Neural cell (in vitro differentiated cells): ENCODE measurements around the gene PROC. TPM values are rescaled to one million over a fixed set of nuclear protein-coding genes. Genes with fewer than 3 reads are reported as not detected.

Source experiments
- H2AFZ ChIP-seq: fragments of 200-600, 300-800 bp; sonication (generic), shearing (Covaris generic); 2 replicates; pipeline ENCODE4 v1.6.0; 2014; ENCODE audit warnings: low read depth, mild to moderate bottlenecking, antibody characterized with exemption, low read length, moderate library complexity
- H3F3A ChIP-seq: fragments of 200-600 bp; shearing (Covaris generic); 2 replicates; pipeline ENCODE4 v1.6.1; 2016; ENCODE audit warnings: mild to moderate bottlenecking, moderate library complexity, mixed read lengths, antibody characterized with exemption, low read length; ENCODE audit not compliant: insufficient read depth, poor library complexity, severe bottlenecking
- H3K27ac ChIP-seq: fragments of 200-600, 300-800 bp; sonication (generic), shearing (Covaris generic); 2 replicates; pipeline ENCODE4 v1.5.1; 2014; ENCODE audit warnings: mild to moderate bottlenecking, low read length, moderate library complexity
- H3K27me3 ChIP-seq: fragments of 300-800, 200-600 bp; sonication (generic), shearing (Covaris generic); 2 replicates; pipeline ENCODE4 v1.6.0; 2014; ENCODE audit warnings: mild to moderate bottlenecking, low read depth, low read length, moderate library complexity; ENCODE audit not compliant: insufficient read depth
- H3K36me3 ChIP-seq: fragments of 300-800, 200-600 bp; sonication (generic), shearing (Covaris generic); 2 replicates; pipeline ENCODE4 v1.5.1; 2014; ENCODE audit warnings: mild to moderate bottlenecking, antibody characterized with exemption, low read length, moderate library complexity; ENCODE audit not compliant: insufficient read depth
- H3K4me2 ChIP-seq: fragments of 300-800, 200-600 bp; sonication (generic), shearing (Covaris generic); 2 replicates; pipeline ENCODE4 v1.6.0; 2014; ENCODE audit warnings: mild to moderate bottlenecking, low read length
- H3K4me3 ChIP-seq: fragments of 300-800, 200-600 bp; sonication (generic), shearing (Covaris generic); 2 replicates; pipeline ENCODE4 v1.5.1; 2014; ENCODE audit warnings: mild to moderate bottlenecking, low read length, moderate library complexity
- H3K79me2 ChIP-seq: fragments of 200-600 bp; shearing (Covaris generic); replicated peaks from 2 replicates; pipeline ENCODE4 v1.6.0; 2014; ENCODE audit warnings: mild to moderate bottlenecking, low read length, moderate library complexity; ENCODE audit not compliant: insufficient read depth
- H3K9ac ChIP-seq: fragments of 300-800, 200-600 bp; sonication (generic), shearing (Covaris generic); 2 replicates; pipeline ENCODE4 v1.6.1; 2016; ENCODE audit warnings: mild to moderate bottlenecking, low read length, mixed read lengths
- H3K9me2 ChIP-seq: fragments of 200-600 bp; shearing (Covaris generic); 2 replicates; pipeline ENCODE4 v1.6.1; 2016; ENCODE audit warnings: mild to moderate bottlenecking, low read length, mixed read lengths; ENCODE audit not compliant: insufficient read depth
- H3K9me3 ChIP-seq: fragments of 200-600, 300-800 bp; sonication (generic), shearing (Covaris generic); 2 replicates; pipeline ENCODE4 v1.6.1; 2016; ENCODE audit warnings: mild to moderate bottlenecking, mixed run types, low read length, moderate library complexity, mixed read lengths
- H4K20me1 ChIP-seq: fragments of 200-600 bp; shearing (Covaris generic); 2 replicates; pipeline ENCODE4 v1.6.1; 2016; ENCODE audit warnings: mild to moderate bottlenecking, mixed run types; ENCODE audit not compliant: insufficient read depth
- CTCF ChIP-seq: fragments of 450-650 bp; IDR thresholded peaks from 2 replicates; pipeline ENCODE4 v1.5.1; 2014; ENCODE audit warnings: antibody characterized with exemption, mild to moderate bottlenecking, moderate library complexity; ENCODE audit not compliant: poor library complexity, severe bottlenecking
- EP300 ChIP-seq: fragments of 450-650 bp; conservative IDR thresholded peaks from 2 replicates; pipeline ENCODE4 v1.6.1; 2014; ENCODE audit warnings: antibody characterized with exemption, mild to moderate bottlenecking, moderate library complexity; ENCODE audit not compliant: poor library complexity, severe bottlenecking
- EZH2 ChIP-seq: fragments of 200-600, 300-800 bp; shearing (Covaris generic), sonication (generic); IDR thresholded peaks from 2 replicates; pipeline ENCODE4 v1.6.1; 2014; ENCODE audit warnings: antibody characterized with exemption, low read length, borderline replicate concordance, mild to moderate bottlenecking; ENCODE audit not compliant: insufficient read depth, poor library complexity, severe bottlenecking
- MXI1 ChIP-seq: fragments of 450-650 bp; conservative IDR thresholded peaks from 2 replicates; pipeline ENCODE4 v1.6.1; 2014; ENCODE audit warnings: antibody characterized with exemption, mild to moderate bottlenecking; ENCODE audit not compliant: poor library complexity, severe bottlenecking
- POLR2AphosphoS5 ChIP-seq: IDR thresholded peaks from 2 replicates; pipeline ENCODE4 v1.6.1; 2012
- RAD21 ChIP-seq: fragments of 450-650 bp; conservative IDR thresholded peaks from 2 replicates; pipeline ENCODE4 v1.6.1; 2014; ENCODE audit warnings: antibody characterized with exemption, mild to moderate bottlenecking, moderate library complexity
- SMC3 ChIP-seq: fragments of 450-650 bp; conservative IDR thresholded peaks from 2 replicates; pipeline ENCODE4 v1.6.1; 2014; ENCODE audit warnings: antibody characterized with exemption, mild to moderate bottlenecking, moderate library complexity; ENCODE audit not compliant: poor library complexity
- TAF1 ChIP-seq: IDR thresholded peaks from 2 replicates; pipeline ENCODE4 v1.6.1; 2012; ENCODE audit warnings: low read depth
- polyA plus RNA-seq: library from polyadenylated mRNA; depleted of rRNA; stranded (reverse); fragments of >200 nt; gene quantifications from 2 replicates; pipeline ENCODE4 v1.2.3, GENCODE V29; 2014
- TF ChIP-seq, protein P1 (sequence below): IDR thresholded peaks from 2 replicates; pipeline ENCODE4 v1.6.1; 2012; ENCODE audit warnings: borderline replicate concordance

The PROC gene
- polyA plus RNA-seq, 1 donor from 2014 or later, result 0.33 TPM

DNA sequence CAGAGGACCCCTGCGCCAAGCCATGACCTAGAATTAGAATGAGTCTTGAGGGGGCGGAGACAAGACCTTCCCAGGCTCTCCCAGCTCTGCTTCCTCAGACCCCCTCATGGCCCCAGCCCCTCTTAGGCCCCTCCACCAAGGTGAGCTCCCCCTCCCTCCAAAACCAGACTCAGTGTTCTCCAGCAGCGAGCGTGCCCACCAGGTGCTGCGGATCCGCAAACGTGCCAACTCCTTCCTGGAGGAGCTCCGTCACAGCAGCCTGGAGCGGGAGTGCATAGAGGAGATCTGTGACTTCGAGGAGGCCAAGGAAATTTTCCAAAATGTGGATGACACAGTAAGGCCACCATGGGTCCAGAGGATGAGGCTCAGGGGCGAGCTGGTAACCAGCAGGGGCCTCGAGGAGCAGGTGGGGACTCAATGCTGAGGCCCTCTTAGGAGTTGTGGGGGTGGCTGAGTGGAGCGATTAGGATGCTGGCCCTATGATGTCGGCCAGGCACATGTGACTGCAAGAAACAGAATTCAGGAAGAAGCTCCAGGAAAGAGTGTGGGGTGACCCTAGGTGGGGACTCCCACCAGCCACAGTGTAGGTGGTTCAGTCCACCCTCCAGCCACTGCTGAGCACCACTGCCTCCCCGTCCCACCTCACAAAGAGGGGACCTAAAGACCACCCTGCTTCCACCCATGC is 3.0 kb downstream of the PROC start:
- H3K9me3 ChIP-seq, result no peaks in the 10 kb centered on the region
- H3K9me2 ChIP-seq, result no peaks in the 10 kb centered on the region
- H2AFZ ChIP-seq, result no peak overlapping the region
- H3K4me2 ChIP-seq, result no peak overlapping the region
- no peaks in the 10 kb centered on the region for H4K20me1 ChIP-seq
- no peaks in the 10 kb centered on the region for H3K79me2 ChIP-seq
- peaks cover 43% of the 10 kb centered on the region for H3K27me3 ChIP-seq
- no peaks in the 10 kb centered on the region for H3K36me3 ChIP-seq
- no peak for TF ChIP-seq EP300
- TF ChIP-seq, protein P1, sequence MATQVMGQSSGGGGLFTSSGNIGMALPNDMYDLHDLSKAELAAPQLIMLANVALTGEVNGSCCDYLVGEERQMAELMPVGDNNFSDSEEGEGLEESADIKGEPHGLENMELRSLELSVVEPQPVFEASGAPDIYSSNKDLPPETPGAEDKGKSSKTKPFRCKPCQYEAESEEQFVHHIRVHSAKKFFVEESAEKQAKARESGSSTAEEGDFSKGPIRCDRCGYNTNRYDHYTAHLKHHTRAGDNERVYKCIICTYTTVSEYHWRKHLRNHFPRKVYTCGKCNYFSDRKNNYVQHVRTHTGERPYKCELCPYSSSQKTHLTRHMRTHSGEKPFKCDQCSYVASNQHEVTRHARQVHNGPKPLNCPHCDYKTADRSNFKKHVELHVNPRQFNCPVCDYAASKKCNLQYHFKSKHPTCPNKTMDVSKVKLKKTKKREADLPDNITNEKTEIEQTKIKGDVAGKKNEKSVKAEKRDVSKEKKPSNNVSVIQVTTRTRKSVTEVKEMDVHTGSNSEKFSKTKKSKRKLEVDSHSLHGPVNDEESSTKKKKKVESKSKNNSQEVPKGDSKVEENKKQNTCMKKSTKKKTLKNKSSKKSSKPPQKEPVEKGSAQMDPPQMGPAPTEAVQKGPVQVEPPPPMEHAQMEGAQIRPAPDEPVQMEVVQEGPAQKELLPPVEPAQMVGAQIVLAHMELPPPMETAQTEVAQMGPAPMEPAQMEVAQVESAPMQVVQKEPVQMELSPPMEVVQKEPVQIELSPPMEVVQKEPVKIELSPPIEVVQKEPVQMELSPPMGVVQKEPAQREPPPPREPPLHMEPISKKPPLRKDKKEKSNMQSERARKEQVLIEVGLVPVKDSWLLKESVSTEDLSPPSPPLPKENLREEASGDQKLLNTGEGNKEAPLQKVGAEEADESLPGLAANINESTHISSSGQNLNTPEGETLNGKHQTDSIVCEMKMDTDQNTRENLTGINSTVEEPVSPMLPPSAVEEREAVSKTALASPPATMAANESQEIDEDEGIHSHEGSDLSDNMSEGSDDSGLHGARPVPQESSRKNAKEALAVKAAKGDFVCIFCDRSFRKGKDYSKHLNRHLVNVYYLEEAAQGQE, result no peak
- TF ChIP-seq RAD21, result no peak
- no peak for TF ChIP-seq TAF1
- no peak for TF ChIP-seq POLR2AphosphoS5
- no peak for TF ChIP-seq CTCF
- TF ChIP-seq EZH2, result no peak
- no peak for TF ChIP-seq MXI1
- H3K4me3 ChIP-seq, result no peak overlapping the region
- H3F3A ChIP-seq, result no peaks in the 10 kb centered on the region
- no peak overlapping the region for H3K27ac ChIP-seq
- H3K9ac ChIP-seq, result no peak overlapping the region

- no peaks in the 10 kb centered on the region for H3K9me3 ChIP-seq
- no peaks in the 10 kb centered on the region for H3K79me2 ChIP-seq
- H3K27me3 ChIP-seq, result peaks cover 36% of the 10 kb centered on the region
- peak overlapping the region; percentile 68 for H3K4me3 ChIP-seq
- no peak overlapping the region for H3K27ac ChIP-seq
- H4K20me1 ChIP-seq, result no peaks in the 10 kb centered on the region
- H3F3A ChIP-seq, result no peaks in the 10 kb centered on the region
- H2AFZ ChIP-seq, result no peak overlapping the region
- no peaks in the 10 kb centered on the region for H3K36me3 ChIP-seq
- TF ChIP-seq, protein P1, result no peak
- no peak for TF ChIP-seq EP300
- TF ChIP-seq RAD21, result no peak
- no peak for TF ChIP-seq TAF1
- TF ChIP-seq POLR2AphosphoS5, result no peak
- no peak for TF ChIP-seq EZH2
- TF ChIP-seq CTCF, result no peak
- TF ChIP-seq SMC3, result no peak
- TF ChIP-seq MXI1, result no peak
- H3K9me2 ChIP-seq, result no peaks in the 10 kb centered on the region
- H3K9ac ChIP-seq, result no peak overlapping the region
- no peak overlapping the region for H3K4me2 ChIP-seq
These were observed 3.8 kb downstream of the PROC start for GRCh38 chr2:127421871-127422558.
